Kidney (tissue), 14 donors: Measurements from ENCODE around the gene DCXR. TPM values are rescaled to one million over a fixed set of nuclear protein-coding genes. Genes with fewer than 3 reads are reported as not detected.

ENCODE experiments used
- DNase-seq, 5 donors: peaks; one replicate each; pipeline ENCODE4 v3.0.0-alpha.2; 2013 to 2020
- FAIRE-seq: peaks from 2 replicates; lab custom pipeline; 2012; peaks lifted over from hg19 to GRCh38; lab: Jason Lieb, UNC
- H3K27ac ChIP-seq, 2 donors: one replicate each; pipeline ENCODE4 v1.7.0; 2013; ENCODE audit warnings: low read depth in 2 of 2, low read length in 2 of 2, inconsistent platforms in 1 of 2
- H3K27me3 ChIP-seq: one replicate; pipeline ENCODE4 v1.7.1; 2013; ENCODE audit warnings: low read length, inconsistent platforms; ENCODE audit not compliant: control insufficient read depth, insufficient read depth
- H3K36me3 ChIP-seq, 3 donors: one replicate each; pipeline versions ENCODE4 v1.7.0 to v1.7.1; 2013; ENCODE audit warnings: low read length in 3 of 3, control low read depth in 1 of 3, inconsistent platforms in 1 of 3; ENCODE audit not compliant: insufficient read depth in 3 of 3, control insufficient read depth in 2 of 3
- H3K4me1 ChIP-seq, 3 donors: one replicate each; pipeline versions ENCODE4 v1.7.0 to v1.7.1; 2013; ENCODE audit warnings: low read length in 3 of 3, inconsistent platforms in 1 of 3, low read depth in 1 of 3; ENCODE audit not compliant: control insufficient read depth in 2 of 3, insufficient read depth in 2 of 3
- H3K4me3 ChIP-seq, 3 donors: one replicate each; pipeline versions ENCODE4 v1.7.0 to v1.8.1; 2013; ENCODE audit warnings: low read length in 3 of 3, control low read depth in 1 of 3, inconsistent platforms in 1 of 3
- H3K9ac ChIP-seq, 3 donors: one replicate each; pipeline versions ENCODE4 v1.7.0 to v1.7.1; 2013; ENCODE audit warnings: low read length in 3 of 3, control low read depth in 1 of 3, inconsistent platforms in 1 of 3
- H3K9me3 ChIP-seq, 3 donors: one replicate each; pipeline versions ENCODE4 v1.7.0 to v1.7.1; 2013; ENCODE audit warnings: low read length in 3 of 3, control low read depth in 1 of 3, inconsistent platforms in 1 of 3; ENCODE audit not compliant: control insufficient read depth in 2 of 3, insufficient read depth in 1 of 3
- intact Hi-C: fragments of 100-400 bp; cut with DNase I; formaldehyde crosslinking; loops from one replicate; pipeline ENCODE4 v1.11.1; 2022
- polyA plus RNA-seq: library from polyadenylated mRNA; stranded (reverse); fragments of 350-450 nt; fragmentation: Illumina TruSeq; extraction: RNeasy Lipid Tissue Mini Kit (QIAGEN cat#74804); gene quantifications from one replicate; pipeline ENCODE4 v1.2.3, GENCODE V29; 2014; ENCODE audit warnings: low read depth, low replicate concordance; ENCODE audit not compliant: insufficient read depth
- total RNA-seq: library from RNA; stranded (reverse); fragmentation: NEBNext Ultra II Directional; extraction: Animal tissue kit (Norgen Biotek cat#: 25700); gene quantifications from one replicate; pipeline ENCODE4 v1.2.1, GENCODE V29; 2021
- TF ChIP-seq, protein P1 (sequence below): IDR thresholded peaks from 3 replicates; pipeline ENCODE4 v1.5.1; 2012; ENCODE audit warnings: mild to moderate bottlenecking, moderate library complexity, borderline replicate concordance; ENCODE audit not compliant: insufficient read depth; ENCODE audit errors: extremely low read depth
- donor health status: control.
- donor health status: control.
- donor health status: control.
- donor health status: control.
- donor health status: control.
- donor health status: DM: yes; HTN: yes; CAD: no.
- donor health status: Normal renal cell carcinoma (clear cell type).

DCXR gene
- total and polyA plus RNA-seq, 2 donors from 2014 or later: 102 to 551 TPM

DNA sequence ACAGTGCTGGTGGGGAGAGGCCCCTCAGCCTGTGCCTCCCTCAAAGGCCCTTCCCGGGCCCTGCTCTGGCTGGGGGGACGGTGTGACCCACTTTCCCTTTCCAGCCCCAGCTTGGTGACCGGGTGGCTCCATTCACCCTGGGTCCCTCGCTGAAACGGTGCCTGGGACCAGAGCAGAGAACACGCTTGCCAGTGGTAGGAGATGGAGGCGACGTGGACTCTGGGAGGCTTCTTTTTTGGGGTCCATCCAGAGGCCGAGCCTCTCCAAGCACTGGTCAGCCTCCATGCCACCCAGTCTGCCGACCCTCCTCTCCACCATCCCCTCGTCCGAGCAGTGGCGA is 22.6 kb downstream of the DCXR start:
- H3K27ac ChIP-seq: no peak overlapping the region
- H3K4me3 ChIP-seq: no peak overlapping the region
- DNase-seq (no peak), FAIRE-seq (no peak)
- H3K9me3 ChIP-seq: no peaks in the 10 kb centered on the region
- no peaks in the 10 kb centered on the region for H3K27me3 ChIP-seq
- H3K36me3 ChIP-seq: no peaks in the 10 kb centered on the region
- H3K4me1 ChIP-seq: no peaks in the 10 kb centered on the region
- TF ChIP-seq, protein P1, sequence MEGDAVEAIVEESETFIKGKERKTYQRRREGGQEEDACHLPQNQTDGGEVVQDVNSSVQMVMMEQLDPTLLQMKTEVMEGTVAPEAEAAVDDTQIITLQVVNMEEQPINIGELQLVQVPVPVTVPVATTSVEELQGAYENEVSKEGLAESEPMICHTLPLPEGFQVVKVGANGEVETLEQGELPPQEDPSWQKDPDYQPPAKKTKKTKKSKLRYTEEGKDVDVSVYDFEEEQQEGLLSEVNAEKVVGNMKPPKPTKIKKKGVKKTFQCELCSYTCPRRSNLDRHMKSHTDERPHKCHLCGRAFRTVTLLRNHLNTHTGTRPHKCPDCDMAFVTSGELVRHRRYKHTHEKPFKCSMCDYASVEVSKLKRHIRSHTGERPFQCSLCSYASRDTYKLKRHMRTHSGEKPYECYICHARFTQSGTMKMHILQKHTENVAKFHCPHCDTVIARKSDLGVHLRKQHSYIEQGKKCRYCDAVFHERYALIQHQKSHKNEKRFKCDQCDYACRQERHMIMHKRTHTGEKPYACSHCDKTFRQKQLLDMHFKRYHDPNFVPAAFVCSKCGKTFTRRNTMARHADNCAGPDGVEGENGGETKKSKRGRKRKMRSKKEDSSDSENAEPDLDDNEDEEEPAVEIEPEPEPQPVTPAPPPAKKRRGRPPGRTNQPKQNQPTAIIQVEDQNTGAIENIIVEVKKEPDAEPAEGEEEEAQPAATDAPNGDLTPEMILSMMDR: no peak
- no peak overlapping the region for H3K9ac ChIP-seq
- intact Hi-C loops: loop anchor here (10.0 kb wide), 1 partner anchor 50 kb away; the partner anchor contains the start of gene NOTUM

DNA sequence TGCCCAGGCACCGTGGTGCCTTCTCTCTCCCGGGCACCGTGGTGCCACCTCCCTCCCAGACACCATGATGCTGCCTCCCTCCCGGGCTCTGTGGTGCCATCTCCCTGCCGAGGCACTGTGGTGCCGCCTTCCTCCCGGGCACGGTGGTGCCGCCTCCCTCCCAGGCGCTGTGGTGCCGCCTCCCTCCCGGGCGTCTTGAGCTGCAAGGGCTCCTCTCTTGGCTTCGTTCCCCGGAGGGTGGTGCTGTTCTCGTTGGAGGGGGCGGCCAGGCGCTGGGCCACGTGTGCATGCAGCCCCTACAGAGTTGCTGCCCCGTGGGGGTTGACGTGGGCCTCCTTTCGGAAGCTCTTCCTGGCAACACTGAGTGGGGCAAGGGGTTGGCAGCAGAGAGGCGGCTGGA is 23.1 kb downstream of the DCXR start:
- no peak for DNase-seq
- Histone ChIP-seq H3K4me3 (no peak overlapping the region), H3K27me3 (no peaks in the 10 kb centered on the region), H3K27ac (no peak overlapping the region), H3K36me3 (no peaks in the 10 kb centered on the region), H3K9me3 (no peaks in the 10 kb centered on the region), H3K4me1 (no peaks in the 10 kb centered on the region), H3K9ac (no peak overlapping the region)
- TF ChIP-seq, protein P1: no peak
- intact Hi-C loops: loop anchor here (10.0 kb wide), 1 partner anchor 50 kb away; the partner anchor contains the start of gene NOTUM
- no peak for FAIRE-seq

DNA sequence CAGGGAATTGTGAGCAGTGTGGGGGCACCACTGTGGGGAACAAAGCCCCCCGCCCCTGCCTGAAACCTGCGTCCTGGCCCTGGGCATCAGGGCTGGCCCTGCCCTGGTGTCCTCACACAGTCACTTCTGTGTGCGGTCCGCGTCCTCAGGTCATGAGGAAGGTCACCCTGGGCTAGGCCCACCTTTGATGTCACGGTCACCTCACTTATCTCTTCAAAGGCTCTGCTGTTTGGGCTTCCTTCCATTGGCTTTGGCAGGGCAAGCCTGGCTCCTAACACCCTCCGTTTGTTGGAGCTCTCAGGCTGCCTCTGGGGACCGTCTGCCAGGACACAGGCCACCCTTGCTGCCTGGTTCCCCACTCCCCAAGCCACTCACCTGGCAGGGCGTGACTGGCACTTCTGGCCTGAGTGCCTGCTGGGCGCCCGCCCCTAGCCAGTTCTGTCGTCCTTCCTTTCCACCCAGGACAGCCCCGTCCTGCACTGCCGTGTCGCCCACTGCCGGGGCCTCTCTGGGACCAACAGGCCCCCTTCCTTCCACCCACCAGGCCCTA is 23.6 kb downstream of the DCXR start:
- FAIRE-seq: no peak
- H3K4me3 ChIP-seq: no peak overlapping the region
- intact Hi-C loops: loop anchor here (10.0 kb wide), 1 partner anchor 49 kb away; the partner anchor contains the start of gene NOTUM

More for the DNA sequence above, 23.6 kb downstream of the DCXR start:
- H3K36me3 ChIP-seq: no peaks in the 10 kb centered on the region
- H3K27ac ChIP-seq: no peak overlapping the region
- H3K9ac ChIP-seq: no peak overlapping the region
- TF ChIP-seq, protein P1: no peak
- no peaks in the 10 kb centered on the region for H3K27me3 ChIP-seq
- H3K9me3 ChIP-seq: no peaks in the 10 kb centered on the region
- DNase-seq: no peak
- no peaks in the 10 kb centered on the region for H3K4me1 ChIP-seq
